GM12878 (cell line): Measurements from ENCODE around the gene GPR62. TPM values are rescaled to one million over a fixed set of nuclear protein-coding genes. Genes with fewer than 3 reads are reported as not detected.

Experiments used
- CREB1 ChIP-seq: IDR thresholded peaks from 2 replicates; pipeline ENCODE4 v1.6.1; 2012; ENCODE audit warnings: low read depth, mild to moderate bottlenecking, inconsistent platforms
- E2F8 ChIP-seq: fragments of 450-650 bp; IDR thresholded peaks from 2 replicates; pipeline ENCODE4 v1.6.1; 2018; ENCODE audit warnings: mild to moderate bottlenecking, low read depth, moderate library complexity; ENCODE audit not compliant: partially characterized antibody
- E4F1 ChIP-seq: fragments of 450-650 bp; IDR thresholded peaks from 2 replicates; pipeline ENCODE4 v1.6.1; 2018; ENCODE audit warnings: borderline replicate concordance, mild to moderate bottlenecking; ENCODE audit not compliant: partially characterized antibody
- EGR1 ChIP-seq, 2 experiments: IDR thresholded peaks; 1 replicate in 1 of 2; 2 replicates in 1 of 2; pipeline ENCODE4 v1.6.1; 2011 to 2012; ENCODE audit warnings: low read depth in 2 of 2, low read length in 2 of 2, borderline replicate concordance in 1 of 2, mild to moderate bottlenecking in 1 of 2, moderate library complexity in 1 of 2
- GABPA ChIP-seq: IDR thresholded peaks from 2 replicates; pipeline ENCODE4 v1.6.1; 2014; ENCODE audit warnings: antibody characterized with exemption, low read depth, mild to moderate bottlenecking, inconsistent platforms
- GATAD2B ChIP-seq: fragments of 450-650 bp; conservative IDR thresholded peaks from 2 replicates; pipeline ENCODE4 v1.6.1; 2017; ENCODE audit warnings: low read depth, mild to moderate bottlenecking, moderate library complexity
- HDGF ChIP-seq: fragments of 450-650 bp; IDR thresholded peaks from 2 replicates; pipeline ENCODE4 v1.6.1; 2016; ENCODE audit warnings: antibody characterized with exemption
- MYB ChIP-seq: fragments of 150-350 bp; IDR thresholded peaks from 2 replicates; pipeline ENCODE4 v1.6.1; 2014; ENCODE audit warnings: mild to moderate bottlenecking, low read depth, low read length, borderline replicate concordance
- NFIC ChIP-seq: IDR thresholded peaks from 2 replicates; pipeline ENCODE4 v1.6.1; 2012; ENCODE audit warnings: low read depth, mild to moderate bottlenecking, inconsistent platforms, low read length, moderate library complexity
- PAX5 ChIP-seq: IDR thresholded peaks from 2 replicates; pipeline ENCODE4 v1.6.1; 2011; ENCODE audit warnings: low read depth, low read length, borderline replicate concordance
- POLR2AphosphoS5 ChIP-seq: IDR thresholded peaks from 2 replicates; pipeline ENCODE4 v1.6.1; 2011; ENCODE audit warnings: mild to moderate bottlenecking, low read length, inconsistent platforms
- POU2F2 ChIP-seq: IDR thresholded peaks from 3 replicates; pipeline ENCODE4 v1.6.1; 2011; ENCODE audit warnings: low read depth, mild to moderate bottlenecking, low read length, borderline replicate concordance
- RB1 ChIP-seq: fragments of 450-650 bp; formaldehyde crosslinking; IDR thresholded peaks from 2 replicates; pipeline ENCODE4 v1.6.1; 2017; ENCODE audit warnings: mild to moderate bottlenecking, borderline replicate concordance
- RBBP5 ChIP-seq: fragments of 200-600 bp; sonication (generic); conservative IDR thresholded peaks from 2 replicates; pipeline ENCODE4 v1.6.1; 2016
- SKIL ChIP-seq: fragments of 450-650 bp; IDR thresholded peaks from 2 replicates; pipeline ENCODE4 v1.6.1; 2017; ENCODE audit warnings: mild to moderate bottlenecking, low read depth, inconsistent platforms; ENCODE audit not compliant: poor library complexity, severe bottlenecking
- SMARCA5 ChIP-seq: fragments of 450-650 bp; IDR thresholded peaks from 2 replicates; pipeline ENCODE4 v1.6.1; 2017; ENCODE audit warnings: mild to moderate bottlenecking
- TBL1XR1 ChIP-seq: IDR thresholded peaks from 2 replicates; pipeline ENCODE4 v1.6.1; 2012; ENCODE audit warnings: low read depth, low read length, improper control_type of control experiment
- polyA plus RNA-seq, 11 experiments: library from polyadenylated mRNA; depleted of rRNA in 4 of 11; unstranded in 6 of 11; stranded (reverse) in 5 of 11; fragments of >200 nt; fragmentation: Nextera tagmentation in 4 of 11; fragmentation: Illumina TruSeq in 1 of 11; extraction: Ambion mirVana in 4 of 11; extraction: Trizol in 1 of 11; gene quantifications; 1 replicate in 1 of 11; 2 replicates in 10 of 11; pipeline versions ENCODE4 v1.2.1 to v1.2.3, GENCODE V29; 2011 to 2016; ENCODE audit warnings: inconsistent platforms in 2 of 11, missing spikeins in 2 of 11, low read depth in 1 of 11
- total RNA-seq, 4 experiments: library from RNA; depleted of rRNA in 3 of 4; stranded (reverse); fragments of >200 nt in 3 of 4; fragmentation: Illumina TruSeq in 1 of 4; extraction: Trizol in 1 of 4; gene quantifications; 2 replicates each; pipeline versions ENCODE4 v1.2.1 to v1.2.3, GENCODE V29; 2013 to 2021
- TF ChIP-seq, protein P1 (sequence below): fragments of 450-650 bp; formaldehyde crosslinking; IDR thresholded peaks from 2 replicates; pipeline ENCODE4 v1.5.0; 2022; ENCODE audit warnings: mild to moderate bottlenecking, missing genetic modification characterization

The GPR62 gene
- total and polyA plus RNA-seq, 10 of the 15 experiments (the other 5 are each of a cell fraction or from before 2014, with no cell fraction given), result not detected

DNA sequence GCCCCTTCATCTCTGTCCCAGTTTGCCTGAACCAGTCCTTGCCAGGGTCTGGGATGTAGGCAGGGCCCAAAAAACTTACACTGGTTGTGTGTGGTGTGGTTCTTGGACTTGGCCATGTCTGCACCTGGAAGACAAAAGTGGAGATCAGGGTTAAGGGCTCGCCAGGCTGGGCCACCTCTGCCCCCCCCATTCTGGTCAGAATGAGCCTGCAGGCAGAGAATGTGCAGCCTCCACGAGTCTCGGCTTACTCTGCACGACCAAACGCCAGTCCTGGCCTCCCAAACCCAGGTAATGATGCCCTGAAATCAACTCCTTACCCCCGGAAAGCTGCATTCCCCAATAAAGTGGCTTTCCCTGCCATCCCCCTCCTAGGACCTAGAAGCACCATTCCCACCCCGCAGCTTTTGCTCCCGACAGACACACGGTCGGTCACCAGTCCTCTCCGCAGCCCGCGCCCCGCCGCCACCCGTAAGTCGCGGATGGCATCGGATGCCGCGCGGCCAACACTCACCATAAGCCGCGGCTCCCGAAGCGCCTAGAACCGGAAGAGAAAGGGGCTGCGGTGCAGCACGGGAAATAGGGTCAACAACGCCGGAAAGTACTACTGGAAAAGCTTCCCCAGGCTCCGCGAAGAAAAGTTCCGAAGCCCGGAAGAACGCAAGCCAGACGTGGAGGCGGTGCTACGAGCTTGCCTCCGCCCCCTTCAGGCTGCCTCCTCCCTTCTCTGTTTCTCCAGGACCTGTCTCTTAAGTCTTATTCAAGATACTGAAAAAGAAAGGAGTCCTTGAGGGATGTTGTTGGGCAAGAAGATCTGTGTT lies 40.4 kb downstream of the GPR62 start, which contains the start of gene RPL29 (continued):
- TF ChIP-seq POU2F2 (peak; percentile 88), E2F8 (peak; percentile 97), MYB (0 out of 2 replicates have a peak, but pooled peaks have one; percentile 57), GATAD2B (peak; percentile 66), POLR2AphosphoS5 (peak; percentile 99), TBL1XR1 (peak; percentile 91), GABPA (peak; percentile 100), CREB1 (peak; percentile 90), EGR1 (IDR thresholded peaks at IDR 0.05; ENCODE audit: borderline replicate concordance in 1 of 2, low read depth in 2 of 2, low read length in 2 of 2) (peak in 1 of 2 experiments; percentile 67; a peak in 2 of 3 replicates), PAX5 (peak; percentile 32; the same call in 1 of the 2 replicates), E4F1 (peak; percentile 59), SKIL (peak; percentile 22), RB1 (peak; percentile 85; the same call in 1 of the 2 replicates), NFIC (no peak; the same call in 1 of the 2 replicates), RBBP5 (peak; percentile 99), SMARCA5 (peak; percentile 33; the same call in 1 of the 2 replicates), HDGF (no peak; the same call in 1 of the 2 replicates)
- TF ChIP-seq, protein P1, sequence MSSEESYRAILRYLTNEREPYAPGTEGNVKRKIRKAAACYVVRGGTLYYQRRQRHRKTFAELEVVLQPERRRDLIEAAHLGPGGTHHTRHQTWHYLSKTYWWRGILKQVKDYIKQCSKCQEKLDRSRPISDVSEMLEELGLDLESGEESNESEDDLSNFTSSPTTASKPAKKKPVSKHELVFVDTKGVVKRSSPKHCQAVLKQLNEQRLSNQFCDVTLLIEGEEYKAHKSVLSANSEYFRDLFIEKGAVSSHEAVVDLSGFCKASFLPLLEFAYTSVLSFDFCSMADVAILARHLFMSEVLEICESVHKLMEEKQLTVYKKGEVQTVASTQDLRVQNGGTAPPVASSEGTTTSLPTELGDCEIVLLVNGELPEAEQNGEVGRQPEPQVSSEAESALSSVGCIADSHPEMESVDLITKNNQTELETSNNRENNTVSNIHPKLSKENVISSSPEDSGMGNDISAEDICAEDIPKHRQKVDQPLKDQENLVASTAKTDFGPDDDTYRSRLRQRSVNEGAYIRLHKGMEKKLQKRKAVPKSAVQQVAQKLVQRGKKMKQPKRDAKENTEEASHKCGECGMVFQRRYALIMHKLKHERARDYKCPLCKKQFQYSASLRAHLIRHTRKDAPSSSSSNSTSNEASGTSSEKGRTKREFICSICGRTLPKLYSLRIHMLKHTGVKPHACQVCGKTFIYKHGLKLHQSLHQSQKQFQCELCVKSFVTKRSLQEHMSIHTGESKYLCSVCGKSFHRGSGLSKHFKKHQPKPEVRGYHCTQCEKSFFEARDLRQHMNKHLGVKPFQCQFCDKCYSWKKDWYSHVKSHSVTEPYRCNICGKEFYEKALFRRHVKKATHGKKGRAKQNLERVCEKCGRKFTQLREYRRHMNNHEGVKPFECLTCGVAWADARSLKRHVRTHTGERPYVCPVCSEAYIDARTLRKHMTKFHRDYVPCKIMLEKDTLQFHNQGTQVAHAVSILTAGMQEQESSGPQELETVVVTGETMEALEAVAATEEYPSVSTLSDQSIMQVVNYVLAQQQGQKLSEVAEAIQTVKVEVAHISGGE (CRISPR knock-in tag), result peak; percentile 92
